GM18870 (cell line): ENCODE data around the gene IVD.
A peak's percentile ranks its signal among the peaks of the same experiment; 100 is the strongest.

Experiments
- ATAC-seq: cut with Tn5 transposase; IDR thresholded peaks from one replicate; pipeline ENCODE4 v1.9.1; 2021; ENCODE audit warnings: moderate library complexity; ENCODE audit not compliant: unreplicated experiment

IVD gene

GRCh38 chr15:40372981-40373380, 32.6 kb upstream of the IVD start:
- no peak for ATAC-seq

- ATAC-seq: no peak
These were observed 28.0 kb upstream of the IVD start for GRCh38 chr15:40377606-40378005.

GRCh38 chr15:40379374-40379773, 26.2 kb upstream of the IVD start:
- ATAC-seq: no peak

GRCh38 chr15:40379853-40380252, 25.7 kb upstream of the IVD start:
- ATAC-seq: no peak

GRCh38 chr15:40380636-40381035, 25.0 kb upstream of the IVD start:
- ATAC-seq: no peak

- ATAC-seq: no peak
These were observed 23.6 kb upstream of the IVD start for GRCh38 chr15:40381818-40382529.

- ATAC-seq: peak; percentile 80
These were observed 22.8 kb upstream of the IVD start, which contains the start of gene KNSTRN for GRCh38 chr15:40382580-40383456. Gene KNSTRN, plus strand, starts transcription at chr15:40382721. Its CDS starts 115 bp downstream, at chr15:40382836.

- ATAC-seq: no peak
These were observed 19.1 kb upstream of the IVD start for GRCh38 chr15:40386480-40386879.

- no peak for ATAC-seq
These were observed 16.4 kb upstream of the IVD start for GRCh38 chr15:40388941-40389823.

GRCh38 chr15:40389824-40390595, 15.6 kb upstream of the IVD start:
- ATAC-seq: no peak

GRCh38 chr15:40392986-40393948, 12.3 kb upstream of the IVD start:
- no peak for ATAC-seq

GRCh38 chr15:40397688-40398412, 7.7 kb upstream of the IVD start:
- no peak for ATAC-seq

- ATAC-seq: peak; percentile 78
These were observed 7.2 kb upstream of the IVD start for GRCh38 chr15:40398413-40398873.

- ATAC-seq: no peak
These were observed 6.2 kb upstream of the IVD start for GRCh38 chr15:40399370-40399769.

- ATAC-seq: peak; percentile 44
These were observed 1.9 kb downstream of the IVD start for GRCh38 chr15:40407330-40407990.

GRCh38 chr15:40409366-40409765, 3.8 kb downstream of the IVD start:
- no peak for ATAC-seq

- ATAC-seq: no peak
These were observed 4.9 kb downstream of the IVD start for GRCh38 chr15:40410476-40410875.
